Liver (tissue), 9 donors: Measurements from ENCODE around the gene INSR. TPM values are rescaled to one million over a fixed set of nuclear protein-coding genes. Genes with fewer than 3 reads are reported as not detected.

Experiments
- DNase-seq: peaks from one replicate; pipeline ENCODE4 v3.0.0-alpha.2; 2017; ENCODE audit warnings: low spot score
- H3K27ac ChIP-seq, 2 donors: one replicate each; pipeline ENCODE4 v1.7.0; 2013; ENCODE audit warnings: inconsistent platforms in 2 of 2, low read length in 2 of 2, control low read depth in 1 of 2, low read depth in 1 of 2, mild to moderate bottlenecking in 1 of 2
- H3K27me3 ChIP-seq, 4 donors: one replicate each; pipeline versions ENCODE4 v1.6.1 to v1.7.0; 2013; ENCODE audit warnings: low read length in 3 of 4, inconsistent platforms in 1 of 4, mild to moderate bottlenecking in 1 of 4, moderate library complexity in 1 of 4; ENCODE audit not compliant: control insufficient read depth in 4 of 4, insufficient read depth in 4 of 4
- H3K36me3 ChIP-seq, 4 donors: one replicate each; pipeline versions ENCODE4 v1.6.1 to v1.7.0; 2013; ENCODE audit warnings: low read length in 3 of 4, mild to moderate bottlenecking in 3 of 4, low read depth in 1 of 4, moderate library complexity in 1 of 4; ENCODE audit not compliant: control insufficient read depth in 4 of 4, insufficient read depth in 3 of 4
- H3K4me1 ChIP-seq, 4 donors: one replicate each; pipeline versions ENCODE4 v1.6.1 to v1.7.0; 2013; ENCODE audit warnings: low read length in 3 of 4, mild to moderate bottlenecking in 3 of 4, moderate library complexity in 1 of 4; ENCODE audit not compliant: control insufficient read depth in 4 of 4, insufficient read depth in 4 of 4
- H3K4me3 ChIP-seq, 3 donors: one replicate each; pipeline versions ENCODE4 v1.6.1 to v1.7.0; 2013; ENCODE audit warnings: low read length in 3 of 3, control low read depth in 1 of 3, low read depth in 1 of 3, mild to moderate bottlenecking in 1 of 3
- H3K9ac ChIP-seq, 2 donors: one replicate each; pipeline ENCODE4 v1.7.0; 2013; ENCODE audit warnings: low read length in 2 of 2, mild to moderate bottlenecking in 2 of 2, moderate library complexity in 2 of 2, control low read depth in 1 of 2, low read depth in 1 of 2
- H3K9me3 ChIP-seq, 4 donors: one replicate each; pipeline versions ENCODE4 v1.6.1 to v1.7.0; 2013; ENCODE audit warnings: low read length in 3 of 4; ENCODE audit not compliant: control insufficient read depth in 4 of 4
- ATF3 ChIP-seq: IDR thresholded peaks from 2 replicates; pipeline ENCODE4 v1.6.1; 2016; ENCODE audit warnings: antibody characterized with exemption
- CTCF ChIP-seq: fragments of 150-350 bp; IDR thresholded peaks from 2 replicates; pipeline ENCODE4 v1.5.1; 2017; ENCODE audit warnings: improper control_type of control experiment, low read depth, low read length; ENCODE audit not compliant: missing input control
- EGR1 ChIP-seq, 2 donors: IDR thresholded peaks; 2 replicates each; pipeline ENCODE4 v1.6.1; 2016 to 2018; ENCODE audit warnings: antibody characterized with exemption in 2 of 2, low read depth in 2 of 2
- FOXA1 ChIP-seq: IDR thresholded peaks from 2 replicates; pipeline ENCODE4 v1.6.1; 2016; ENCODE audit warnings: antibody characterized with exemption
- FOXA2 ChIP-seq: IDR thresholded peaks from 2 replicates; pipeline ENCODE4 v1.6.1; 2016; ENCODE audit warnings: antibody characterized with exemption
- GABPA ChIP-seq, 2 donors: IDR thresholded peaks in 1 of 2; conservative IDR thresholded peaks in 1 of 2; 2 replicates each; pipeline ENCODE4 v1.6.1; 2016; ENCODE audit warnings: antibody characterized with exemption in 2 of 2, mild to moderate bottlenecking in 1 of 2, moderate library complexity in 1 of 2
- HNF4G ChIP-seq: IDR thresholded peaks from 2 replicates; pipeline ENCODE4 v1.6.1; 2016; ENCODE audit warnings: antibody characterized with exemption
- JUND ChIP-seq, 2 donors: IDR thresholded peaks; 2 replicates each; pipeline ENCODE4 v1.6.1; 2016; ENCODE audit warnings: antibody characterized with exemption in 2 of 2
- NR2F2 ChIP-seq: IDR thresholded peaks from 2 replicates; pipeline ENCODE4 v1.6.1; 2016; ENCODE audit warnings: antibody characterized with exemption
- REST ChIP-seq: IDR thresholded peaks from 2 replicates; pipeline ENCODE4 v1.6.1; 2016; ENCODE audit warnings: antibody characterized with exemption, mild to moderate bottlenecking
- RXRA ChIP-seq, 2 donors: IDR thresholded peaks; 2 replicates each; pipeline ENCODE4 v1.6.1; 2017 to 2018; ENCODE audit warnings: antibody characterized with exemption in 2 of 2, mild to moderate bottlenecking in 1 of 2
- SP1 ChIP-seq: IDR thresholded peaks from 2 replicates; pipeline ENCODE4 v1.6.1; 2018; ENCODE audit warnings: antibody characterized with exemption, mild to moderate bottlenecking
- YY1 ChIP-seq: IDR thresholded peaks from 2 replicates; pipeline ENCODE4 v1.6.1; 2016; ENCODE audit warnings: antibody characterized with exemption, mild to moderate bottlenecking
- ZBTB33 ChIP-seq: IDR thresholded peaks from 2 replicates; pipeline ENCODE4 v1.6.1; 2016; ENCODE audit warnings: antibody characterized with exemption
- WGBS: extraction: QIAGEN DNeasy Blood & Tissue Kit; methylation state at CpG from one replicate; pipeline ENCODE4 v1.1.7; 2013; 5-methylcytosine and 5-hydroxymethylcytosine counted together
- polyA plus RNA-seq, 2 donors: library from polyadenylated mRNA; stranded (reverse) in 1 of 2; unstranded in 1 of 2; fragments of 200-250 nt in 1 of 2; fragments of >200 nt in 1 of 2; fragmentation: Nextera tagmentation in 1 of 2; extraction: Ambion mirVana in 1 of 2; gene quantifications; one replicate each; pipeline versions ENCODE4 v1.2.1 to v1.2.3, GENCODE V29; 2013 to 2015
- total RNA-seq, 2 donors: library from RNA; depleted of rRNA; stranded (reverse); fragments of >200 nt; gene quantifications; one replicate each; pipeline ENCODE4 v1.2.3, GENCODE V29; 2014
- donor health status: healthy.
- donor health status: healthy.
- donor health status: healthy.
- donor health status: healthy.
- donor health status: healthy.

The INSR gene
- total and polyA plus RNA-seq, 4 donors = 16.5 to 97.5 (median 50.8) TPM

- TF ChIP-seq GABPA (IDR thresholded peaks at IDR 0.05 in 1 of 2, conservative IDR thresholded peaks at IDR 0.05 in 1 of 2) (no peak), EGR1 (IDR thresholded peaks at IDR 0.05; ENCODE audit: low read depth in 2 of 2) (no peak), JUND (IDR thresholded peaks at IDR 0.05) (no peak)
Observed at GRCh38 chr19:7226739-7227138, 67.5 kb downstream of the INSR start (continued).

- Histone ChIP-seq H3K27ac (no peak overlapping the region), H3K27me3 (no peaks in the 10 kb centered on the region), H3K36me3 (no peaks in the 10 kb centered on the region), H3K4me3 (no peak overlapping the region), H3K9ac (no peak overlapping the region), H3K4me1 (peaks cover 3 to 23% (median 16%) of the 10 kb centered on the region in 4 donors), H3K9me3 (no peaks in the 10 kb centered on the region)
- DNase-seq = no peak
- 94% methylated on average over 10 of the region's 10 CpGs for WGBS
- TF ChIP-seq CTCF (no peak), HNF4G (no peak)
Observed at GRCh38 chr19:7225741-7226140, 68.5 kb downstream of the INSR start.

GRCh38 chr19:7224995-7225394 is 69.2 kb downstream of the INSR start:
- 96% methylated on average over 7 of the region's 7 CpGs for WGBS
- no peak overlapping the region for H3K4me3 ChIP-seq
- H3K36me3 ChIP-seq = no peaks in the 10 kb centered on the region
- no peak for DNase-seq
- TF ChIP-seq YY1 (no peak), HNF4G (no peak), ZBTB33 (no peak), RXRA (IDR thresholded peaks at IDR 0.05) (no peak), FOXA2 (no peak), NR2F2 (no peak), FOXA1 (no peak), EGR1 (IDR thresholded peaks at IDR 0.05; ENCODE audit: low read depth in 2 of 2) (no peak), SP1 (no peak), CTCF (no peak), JUND (IDR thresholded peaks at IDR 0.05) (no peak), ATF3 (no peak), GABPA (IDR thresholded peaks at IDR 0.05 in 1 of 2, conservative IDR thresholded peaks at IDR 0.05 in 1 of 2) (no peak), REST (no peak)
- peak overlapping the region in 1 of 2 donors; percentile 39 for H3K27ac ChIP-seq
- no peak overlapping the region for H3K9ac ChIP-seq
- peaks cover 3 to 23% (median 16%) of the 10 kb centered on the region in 4 donors for H3K4me1 ChIP-seq
- H3K27me3 ChIP-seq = no peaks in the 10 kb centered on the region
- no peaks in the 10 kb centered on the region for H3K9me3 ChIP-seq
